ENCODE data around the gene FOXO1. TPM values are rescaled to one million over a fixed set of nuclear protein-coding genes. Genes with fewer than 3 reads are reported as not detected.
A peak's percentile ranks its signal among the peaks of the same experiment; 100 is the strongest.

The FOXO1 gene
- total RNA-seq, 4 donors from 2014 or later: 153 to 194 (median 176) TPM

- 64 to 69% methylated on average over 8 of the region's 8 CpGs for WGBS, 2 donors
- Histone ChIP-seq H3K36me3 (peaks cover 0 to 5% (median 0%) of the 10 kb centered on the region in 3 donors), H3K4me3 (peak overlapping the region in 1 of 4 donors; percentile 2), H3K9me3 (no peaks in the 10 kb centered on the region), H3K27ac (peak overlapping the region in 2 of 4 donors; percentile 47 to 77), H3K27me3 (no peaks in the 10 kb centered on the region), H3K4me1 (peaks cover 0 to 19% (median 5%) of the 10 kb centered on the region in 4 donors)
- no peak for TF ChIP-seq CTCF (IDR thresholded peaks at IDR 0.05)
- no peak for TF ChIP-seq POLR2A (IDR thresholded peaks at IDR 0.05)
- TF ChIP-seq EP300 (IDR thresholded peaks at IDR 0.05): no peak
- no peak for DNase-seq (ENCODE audit: low spot score in 2 of 2)
Observed at GRCh38 chr13:40540328-40541044, 126.0 kb downstream of the FOXO1 start.

GRCh38 chr13:40539576-40540327 is 126.7 kb downstream of the FOXO1 start:
- Histone ChIP-seq H3K36me3 (peaks cover 0 to 5% (median 0%) of the 10 kb centered on the region in 3 donors), H3K4me1 (peaks cover 0 to 19% (median 5%) of the 10 kb centered on the region in 4 donors), H3K27ac (peak overlapping the region in 2 of 4 donors; percentile 47 to 77), H3K9me3 (no peaks in the 10 kb centered on the region), H3K4me3 (peak overlapping the region in 1 of 4 donors; percentile 2), H3K27me3 (no peaks in the 10 kb centered on the region)
- TF ChIP-seq POLR2A (IDR thresholded peaks at IDR 0.05) (no peak), EP300 (IDR thresholded peaks at IDR 0.05) (no peak), CTCF (IDR thresholded peaks at IDR 0.05) (no peak)
- DNase-seq (ENCODE audit: low spot score in 2 of 2): no peak
- 62% methylated on average over 9 of the region's 9 CpGs for WGBS, 2 donors

GRCh38 chr13:40537146-40537895 is 129.1 kb downstream of the FOXO1 start:
- DNase-seq (ENCODE audit: low spot score in 2 of 2): no peak

GRCh38 chr13:40536443-40537113 is 129.9 kb downstream of the FOXO1 start:
- H3K27me3 ChIP-seq: no peaks in the 10 kb centered on the region
- peaks cover 0 to 19% (median 5%) of the 10 kb centered on the region in 4 donors for H3K4me1 ChIP-seq
- DNase-seq (ENCODE audit: low spot score in 2 of 2): no peak
- TF ChIP-seq EP300 (IDR thresholded peaks at IDR 0.05): no peak
- TF ChIP-seq POLR2A (IDR thresholded peaks at IDR 0.05): no peak
- TF ChIP-seq CTCF (IDR thresholded peaks at IDR 0.05): no peak
- H3K9me3 ChIP-seq: peaks cover 0 to 3% (median 0%) of the 10 kb centered on the region in 4 donors
- H3K4me3 ChIP-seq: no peak overlapping the region
- H3K36me3 ChIP-seq: peaks cover 0 to 5% (median 0%) of the 10 kb centered on the region in 3 donors
- peak overlapping the region in 1 of 4 donors; percentile 7 for H3K27ac ChIP-seq
- 73 to 85% methylated on average over 7 to 9 of the region's 9 CpGs for WGBS, 2 donors

More at GRCh38 chr13:40537146-40537895, 129.1 kb downstream of the FOXO1 start:
- peaks cover 0 to 3% (median 0%) of the 10 kb centered on the region in 4 donors for H3K9me3 ChIP-seq
- TF ChIP-seq CTCF (IDR thresholded peaks at IDR 0.05): no peak
- no peak for TF ChIP-seq POLR2A (IDR thresholded peaks at IDR 0.05)
- TF ChIP-seq EP300 (IDR thresholded peaks at IDR 0.05): no peak
- no peak overlapping the region for H3K4me3 ChIP-seq
- no peaks in the 10 kb centered on the region for H3K27me3 ChIP-seq
- H3K36me3 ChIP-seq: peaks cover 0 to 5% (median 0%) of the 10 kb centered on the region in 3 donors
- H3K4me1 ChIP-seq: peaks cover 0 to 19% (median 5%) of the 10 kb centered on the region in 4 donors
- 79 to 88% methylated on average over 13 of the region's 13 CpGs for WGBS, 2 donors
- H3K27ac ChIP-seq: peak overlapping the region in 1 of 4 donors; percentile 7
